Activated T-cell treated with anti-CD3 and anti-CD28 coated beads for 4 hours (primary cell): ENCODE data around the gene PTPRT.

Experiments used
- DNase-seq: peaks from one replicate; pipeline ENCODE4 v3.0.0-alpha.2; 2020

PTPRT gene

GRCh38 chr20:43096126-43096930, 93.4 kb downstream of the PTPRT start:
- DNase-seq: no peak

GRCh38 chr20:43095034-43095433, 94.7 kb downstream of the PTPRT start:
- no peak for DNase-seq

GRCh38 chr20:43092386-43093088, 97.2 kb downstream of the PTPRT start:
- no peak for DNase-seq

- no peak for DNase-seq
These were observed 121.2 kb downstream of the PTPRT start for GRCh38 chr20:43068482-43068881.

- DNase-seq: no peak
These were observed 123.6 kb downstream of the PTPRT start for GRCh38 chr20:43066125-43066524.

GRCh38 chr20:43065299-43065698, 124.4 kb downstream of the PTPRT start:
- no peak for DNase-seq

- no peak for DNase-seq
These were observed 131.6 kb downstream of the PTPRT start for GRCh38 chr20:43058077-43058476.

GRCh38 chr20:43057317-43057716, 132.4 kb downstream of the PTPRT start:
- DNase-seq: no peak

- DNase-seq: no peak
These were observed 134.4 kb downstream of the PTPRT start for GRCh38 chr20:43055181-43055884.

GRCh38 chr20:43052532-43052931, 137.2 kb downstream of the PTPRT start:
- DNase-seq: no peak

GRCh38 chr20:43046966-43047365, 142.7 kb downstream of the PTPRT start:
- DNase-seq: no peak

GRCh38 chr20:43043887-43044286, 145.8 kb downstream of the PTPRT start:
- DNase-seq: no peak

GRCh38 chr20:43040427-43040826, 149.3 kb downstream of the PTPRT start:
- DNase-seq: no peak

GRCh38 chr20:43037605-43038309, 151.9 kb downstream of the PTPRT start:
- DNase-seq: no peak

GRCh38 chr20:43034981-43035724, 154.6 kb downstream of the PTPRT start:
- DNase-seq: no peak

GRCh38 chr20:43032459-43032858, 157.2 kb downstream of the PTPRT start:
- no peak for DNase-seq

- DNase-seq: no peak
These were observed 160.5 kb downstream of the PTPRT start for GRCh38 chr20:43029176-43029575.

GRCh38 chr20:43028470-43028869, 161.2 kb downstream of the PTPRT start:
- no peak for DNase-seq

- no peak for DNase-seq
These were observed 165.9 kb downstream of the PTPRT start for GRCh38 chr20:43023836-43024235.

- DNase-seq: no peak
These were observed 167.1 kb downstream of the PTPRT start for GRCh38 chr20:43022568-43022967.

GRCh38 chr20:43022081-43022480, 167.6 kb downstream of the PTPRT start:
- DNase-seq: no peak
